ENCODE measurements around the gene ACE2. TPM values are rescaled to one million over a fixed set of nuclear protein-coding genes. Genes with fewer than 3 reads are reported as not detected.

Gene ACE2
- polyA plus RNA-seq, 1 of the 3 experiments (the other 2 are of a cell fraction): not detected

DNA sequence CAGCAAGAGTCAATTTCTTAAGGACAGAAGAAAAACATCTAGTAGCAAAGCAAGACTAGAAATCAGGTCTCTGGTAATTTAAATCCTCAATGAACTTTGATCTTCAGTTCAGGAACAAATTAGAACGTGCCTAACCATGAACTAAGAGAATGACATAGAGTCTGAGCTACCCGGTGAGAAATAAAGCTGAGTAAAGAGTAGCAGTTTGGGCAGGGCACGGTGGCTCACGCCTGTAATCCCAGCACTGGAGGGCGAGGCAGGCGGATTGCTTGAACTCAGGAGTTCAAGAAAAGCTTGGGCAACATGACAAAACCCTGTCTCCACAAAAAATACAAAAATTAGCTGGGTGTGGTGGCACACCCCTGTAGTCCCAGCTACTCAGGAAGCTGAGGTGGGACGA lies 37.7 kb downstream of the ACE2 start:
- 40% methylated on average over 6 of the region's 7 CpGs for WGBS (ENCODE audit: low lambda C conversion rate)
- H3K27ac ChIP-seq (ENCODE audit: low read depth in 2 of 2, low read length in 1 of 2): no peak overlapping the region
- no peak overlapping the region for H3K9ac ChIP-seq
- no peak overlapping the region for H3K4me2 ChIP-seq
- H3K79me2 ChIP-seq (ENCODE audit: insufficient read depth): no peaks in the 10 kb centered on the region
- ChIA-PET POLR2A (no interaction called here), CTCF (interaction anchor here (1.0 to 1.2 kb wide), 2 partner anchors 70 to 214 kb away, joined by 3 read pairs; partner anchors contain the start of gene PIR)
- no peak overlapping the region for H2AFZ ChIP-seq (ENCODE audit: low read depth)
- DNase-seq: no peak
- no peaks in the 10 kb centered on the region for H3K9me3 ChIP-seq
- peaks cover 0 to 3% of the 10 kb centered on the region in 2 experiments; a peak in 1 of 4 replicates for H3K4me1 ChIP-seq (ENCODE audit: control insufficient read depth in 1 of 2, insufficient read depth in 2 of 2, low read depth in 1 of 2, low read length in 1 of 2)
- H3K9me2 ChIP-seq: no peaks in the 10 kb centered on the region
- H3F3A ChIP-seq (replicated peaks; ENCODE audit: insufficient read depth): no peaks in the 10 kb centered on the region
- no peak for TF ChIP-seq ELF1 (IDR thresholded peaks at IDR 0.05)
- TF ChIP-seq, protein P1, sequence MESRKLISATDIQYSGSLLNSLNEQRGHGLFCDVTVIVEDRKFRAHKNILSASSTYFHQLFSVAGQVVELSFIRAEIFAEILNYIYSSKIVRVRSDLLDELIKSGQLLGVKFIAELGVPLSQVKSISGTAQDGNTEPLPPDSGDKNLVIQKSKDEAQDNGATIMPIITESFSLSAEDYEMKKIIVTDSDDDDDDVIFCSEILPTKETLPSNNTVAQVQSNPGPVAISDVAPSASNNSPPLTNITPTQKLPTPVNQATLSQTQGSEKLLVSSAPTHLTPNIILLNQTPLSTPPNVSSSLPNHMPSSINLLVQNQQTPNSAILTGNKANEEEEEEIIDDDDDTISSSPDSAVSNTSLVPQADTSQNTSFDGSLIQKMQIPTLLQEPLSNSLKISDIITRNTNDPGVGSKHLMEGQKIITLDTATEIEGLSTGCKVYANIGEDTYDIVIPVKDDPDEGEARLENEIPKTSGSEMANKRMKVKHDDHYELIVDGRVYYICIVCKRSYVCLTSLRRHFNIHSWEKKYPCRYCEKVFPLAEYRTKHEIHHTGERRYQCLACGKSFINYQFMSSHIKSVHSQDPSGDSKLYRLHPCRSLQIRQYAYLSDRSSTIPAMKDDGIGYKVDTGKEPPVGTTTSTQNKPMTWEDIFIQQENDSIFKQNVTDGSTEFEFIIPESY (IDR thresholded peaks at IDR 0.05; ENCODE audit: borderline replicate concordance, low read depth): no peak
- TF ChIP-seq NRF1 (IDR thresholded peaks at IDR 0.05; ENCODE audit: low read depth, low read length): no peak
- TF ChIP-seq TCF12 (IDR thresholded peaks at IDR 0.05): no peak
- no peak for TF ChIP-seq GATA2 (CRISPR knock-in tag; IDR thresholded peaks at IDR 0.05)
- no peak for TF ChIP-seq RFX5 (IDR thresholded peaks at IDR 0.05; ENCODE audit: low read length)
- TF ChIP-seq POLR2AphosphoS5 (IDR thresholded peaks at IDR 0.05; ENCODE audit: low read depth, low read length): no peak
- H4K20me1 ChIP-seq (ENCODE audit: insufficient read depth): no peaks in the 10 kb centered on the region
- peaks cover 10% of the 10 kb centered on the region for H3K27me3 ChIP-seq (ENCODE audit: insufficient read depth)
- H3K4me3 ChIP-seq (ENCODE audit: low read depth in 2 of 2, low read length in 1 of 2): no peak overlapping the region
- no peaks in the 10 kb centered on the region for H3K36me3 ChIP-seq (replicated peaks in 1 of 2; ENCODE audit: control insufficient read depth in 1 of 2, insufficient read depth in 2 of 2, low read length in 1 of 2)

GRCh38 chrX:15560924-15561323 lies 39.8 kb downstream of the ACE2 start:
- ChIA-PET CTCF (interaction anchor here (1.8 kb wide), 1 partner anchor 212 kb away, joined by 5 read pairs; no protein-coding TSS in a partner anchor), POLR2A (no interaction called here)
- TF ChIP-seq POLR2AphosphoS5 (IDR thresholded peaks at IDR 0.05; ENCODE audit: low read depth, low read length): no peak
- no peak for TF ChIP-seq ELF1 (IDR thresholded peaks at IDR 0.05)
- no peak for TF ChIP-seq EZH2phosphoT487 (IDR thresholded peaks at IDR 0.05; ENCODE audit: borderline replicate concordance, low read depth)
- no peak for TF ChIP-seq CTCF (IDR thresholded peaks at IDR 0.05)
- TF ChIP-seq TAF1 (IDR thresholded peaks at IDR 0.05; ENCODE audit: borderline replicate concordance, low read depth, low read length): no peak
- TF ChIP-seq FOXM1 (IDR thresholded peaks at IDR 0.05; ENCODE audit: low read depth): no peak
- no peak for TF ChIP-seq REST (IDR thresholded peaks at IDR 0.05; ENCODE audit: low read depth, low read length)
- TF ChIP-seq SIN3A (IDR thresholded peaks at IDR 0.05; ENCODE audit: borderline replicate concordance, low read depth, low read length): no peak
- no peak for TF ChIP-seq NRF1 (IDR thresholded peaks at IDR 0.05; ENCODE audit: low read depth, low read length)
- TF ChIP-seq TCF12 (IDR thresholded peaks at IDR 0.05): no peak
- TF ChIP-seq USF2 (IDR thresholded peaks at IDR 0.05; ENCODE audit: borderline replicate concordance, low read depth, low read length): no peak
- TF ChIP-seq GATA2 (CRISPR knock-in tag; IDR thresholded peaks at IDR 0.05): no peak
- TF ChIP-seq FOSL2 (IDR thresholded peaks at IDR 0.05; ENCODE audit: borderline replicate concordance, low read depth): no peak
- TF ChIP-seq CHD2 (IDR thresholded peaks at IDR 0.05; ENCODE audit: low read length, partially characterized antibody): no peak
- no peak for TF ChIP-seq YY1 (IDR thresholded peaks at IDR 0.05; ENCODE audit: low read depth)
- TF ChIP-seq JUND (IDR thresholded peaks at IDR 0.05): no peak

More at GRCh38 chrX:15560924-15561323, 39.8 kb downstream of the ACE2 start:
- peaks cover 16% of the 10 kb centered on the region for H3K27me3 ChIP-seq (ENCODE audit: insufficient read depth)
- no peaks in the 10 kb centered on the region for H3K9me3 ChIP-seq
- no peaks in the 10 kb centered on the region for H3K79me2 ChIP-seq (ENCODE audit: insufficient read depth)
- WGBS (ENCODE audit: low lambda C conversion rate): 22% methylated on average over 3 of the region's 3 CpGs
- H4K20me1 ChIP-seq (ENCODE audit: insufficient read depth): no peaks in the 10 kb centered on the region
- peaks cover 0 to 3% of the 10 kb centered on the region in 2 experiments; a peak in 1 of 4 replicates for H3K4me1 ChIP-seq (ENCODE audit: control insufficient read depth in 1 of 2, insufficient read depth in 2 of 2, low read depth in 1 of 2, low read length in 1 of 2)
- H3K4me3 ChIP-seq (ENCODE audit: low read depth in 2 of 2, low read length in 1 of 2): no peak overlapping the region
- no peak overlapping the region for H3K9ac ChIP-seq
- no peaks in the 10 kb centered on the region for H3K36me3 ChIP-seq (replicated peaks in 1 of 2; ENCODE audit: control insufficient read depth in 1 of 2, insufficient read depth in 2 of 2, low read length in 1 of 2)
- DNase-seq: no peak
- H3K9me2 ChIP-seq: no peaks in the 10 kb centered on the region
- no peak overlapping the region for H3K4me2 ChIP-seq
- H2AFZ ChIP-seq (ENCODE audit: low read depth): no peak overlapping the region
- H3K27ac ChIP-seq (ENCODE audit: low read depth in 2 of 2, low read length in 1 of 2): no peak overlapping the region
- H3F3A ChIP-seq (replicated peaks; ENCODE audit: insufficient read depth): no peaks in the 10 kb centered on the region

Data from SK-N-SH (cell line).